ENCODE results near the gene ITGB3.
"Not testable (repeated sequence)": the region's sequence is repeated elsewhere in the genome, so short reads cannot be mapped to it uniquely, and the experiment has no call there.

Gene ITGB3

DNA sequence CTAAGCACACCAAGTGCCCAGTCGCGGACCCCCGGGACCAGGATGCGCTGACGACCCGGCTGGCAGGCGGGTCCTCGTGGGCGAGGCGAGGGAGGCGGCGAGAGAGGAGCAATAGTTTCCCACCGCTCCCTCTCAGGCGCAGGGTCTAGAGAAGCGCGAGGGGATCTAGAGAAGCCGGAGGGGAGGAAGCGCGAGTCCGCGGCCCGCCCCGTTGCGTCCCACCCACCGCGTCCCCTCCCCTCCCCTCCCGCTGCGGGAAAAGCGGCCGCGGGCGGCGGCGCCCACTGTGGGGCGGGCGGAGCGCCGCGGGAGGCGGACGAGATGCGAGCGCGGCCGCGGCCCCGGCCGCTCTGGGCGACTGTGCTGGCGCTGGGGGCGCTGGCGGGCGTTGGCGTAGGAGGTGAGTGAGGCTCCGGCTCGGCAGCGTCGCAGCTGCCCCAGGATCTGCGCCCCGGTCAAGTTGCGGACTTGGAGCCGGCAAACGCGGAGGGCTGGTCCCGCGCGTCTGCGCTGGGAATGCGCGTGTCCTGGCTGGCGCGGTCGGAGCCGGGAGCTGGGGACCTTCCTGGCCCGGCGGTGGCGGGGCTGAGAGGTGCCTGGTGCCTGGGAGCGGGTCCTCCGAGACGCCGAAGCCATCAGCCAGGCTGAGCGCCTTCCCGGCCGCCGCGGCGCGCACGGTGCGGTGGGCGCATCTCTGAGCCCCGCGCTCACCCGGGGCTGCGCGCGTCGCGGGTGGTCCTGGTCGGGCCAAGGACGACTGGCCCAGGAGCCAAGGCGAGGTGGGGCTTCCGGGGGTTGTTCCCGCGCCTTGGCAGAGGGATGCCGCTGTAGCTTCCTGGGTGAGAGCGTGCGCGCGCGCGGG is at the start of gene ITGB3:
Gene ITGB3 (plus strand): TSS at position 287 of the 862 bp plus-strand sequence. CDS start 35 bp downstream, at position 322.
- peak; percentile 68 for DNase-seq (ENCODE audit: low read depth)

DNA sequence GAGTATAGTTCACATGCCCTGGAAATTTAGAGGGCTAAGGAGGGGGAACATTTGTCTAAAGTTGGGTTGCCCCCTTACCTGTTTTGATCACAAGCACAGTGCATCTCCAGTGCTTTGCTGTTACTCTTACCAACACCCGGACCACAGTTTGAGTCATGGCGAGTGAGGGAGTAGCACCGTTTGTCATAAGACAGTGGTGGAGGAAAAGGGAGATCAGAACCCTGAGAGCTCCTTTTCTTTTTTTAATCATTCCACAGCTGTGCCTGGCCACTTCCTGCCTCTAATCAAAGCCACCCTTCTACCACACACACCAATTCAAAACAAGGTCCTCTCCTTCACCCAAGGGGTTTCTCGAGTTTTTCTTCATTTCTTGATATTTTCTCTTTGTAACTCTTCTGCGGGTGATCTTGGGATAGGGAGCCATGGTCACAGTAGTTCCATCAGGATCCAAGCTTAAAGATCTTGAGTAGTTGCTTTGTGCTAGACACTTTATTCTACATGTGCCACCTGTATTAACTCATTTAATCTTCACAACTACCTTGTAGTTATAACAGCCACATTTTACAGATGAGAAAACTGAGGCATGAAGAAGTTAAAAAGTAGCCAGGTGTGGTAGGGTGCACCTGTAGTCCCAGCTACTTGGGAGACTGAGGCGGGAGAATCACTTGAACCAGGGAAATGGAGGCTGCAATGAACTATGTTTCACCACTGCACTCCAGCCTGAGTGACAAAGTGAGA is 49.5 kb upstream of the ITGB3 start:
- peak; percentile 48 for DNase-seq (ENCODE audit: low read depth)

DNA sequence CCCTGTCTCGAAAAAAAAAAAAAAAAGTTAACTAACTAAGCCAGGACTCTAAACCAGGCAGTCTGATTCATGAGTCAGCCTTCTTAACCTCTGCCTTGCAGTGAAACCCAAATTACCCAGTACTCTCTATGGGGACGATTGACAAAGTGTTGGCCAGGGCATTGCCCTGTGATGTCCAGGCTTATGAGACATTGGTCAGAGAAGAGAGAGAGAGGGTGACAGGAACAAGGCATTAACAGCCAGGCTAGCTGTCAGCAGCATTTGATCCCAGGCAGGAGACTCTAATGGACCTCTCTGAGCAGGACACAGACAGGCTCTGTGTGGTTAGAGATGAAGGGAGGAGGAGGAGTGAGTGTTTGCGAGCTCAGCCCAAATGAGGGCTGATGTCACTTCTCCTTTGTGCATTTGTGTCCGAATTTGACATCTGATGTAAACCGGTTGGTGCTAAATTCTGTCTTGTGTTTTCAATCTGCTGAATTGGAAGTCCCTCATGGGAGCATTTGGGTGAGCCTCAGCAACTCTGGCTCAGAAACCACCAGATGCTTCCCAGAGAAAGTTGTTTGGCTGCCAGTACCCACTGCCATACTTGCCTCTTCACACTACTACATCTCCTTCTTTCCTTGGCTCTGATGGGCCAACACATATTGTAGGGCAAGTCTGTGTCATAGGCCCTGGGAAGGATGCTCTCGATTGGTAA is 48.8 kb upstream of the ITGB3 start:
- peak; percentile 17 for DNase-seq (ENCODE audit: low read depth)

DNA sequence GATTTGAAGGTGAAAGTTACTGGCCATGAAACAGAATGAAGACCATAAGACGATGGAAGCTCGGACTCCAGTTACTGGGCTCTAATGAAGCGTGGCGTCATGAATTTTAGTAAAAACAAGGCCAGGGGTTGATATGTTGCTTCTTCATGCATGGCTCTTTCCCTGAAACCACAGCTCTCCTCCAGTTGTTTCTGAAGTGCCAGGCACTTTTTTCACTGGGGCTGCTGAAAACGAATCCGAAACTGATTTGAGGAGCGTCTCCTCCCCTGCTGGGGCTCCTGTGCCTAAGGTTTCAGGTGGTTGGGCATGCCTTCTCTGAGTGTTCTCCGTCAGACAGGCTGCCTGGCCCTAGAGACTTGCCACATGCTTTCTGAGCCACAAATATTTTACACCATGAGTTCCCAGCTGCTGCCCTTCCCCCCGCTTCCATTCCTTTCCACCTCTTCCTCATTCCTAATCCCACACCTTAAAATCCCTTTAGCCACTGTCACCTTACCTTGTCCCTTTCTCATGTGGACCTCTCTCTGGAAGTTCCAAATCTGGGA is 48.1 kb upstream of the ITGB3 start:
- DNase-seq (ENCODE audit: low read depth): peak; percentile 76

DNA sequence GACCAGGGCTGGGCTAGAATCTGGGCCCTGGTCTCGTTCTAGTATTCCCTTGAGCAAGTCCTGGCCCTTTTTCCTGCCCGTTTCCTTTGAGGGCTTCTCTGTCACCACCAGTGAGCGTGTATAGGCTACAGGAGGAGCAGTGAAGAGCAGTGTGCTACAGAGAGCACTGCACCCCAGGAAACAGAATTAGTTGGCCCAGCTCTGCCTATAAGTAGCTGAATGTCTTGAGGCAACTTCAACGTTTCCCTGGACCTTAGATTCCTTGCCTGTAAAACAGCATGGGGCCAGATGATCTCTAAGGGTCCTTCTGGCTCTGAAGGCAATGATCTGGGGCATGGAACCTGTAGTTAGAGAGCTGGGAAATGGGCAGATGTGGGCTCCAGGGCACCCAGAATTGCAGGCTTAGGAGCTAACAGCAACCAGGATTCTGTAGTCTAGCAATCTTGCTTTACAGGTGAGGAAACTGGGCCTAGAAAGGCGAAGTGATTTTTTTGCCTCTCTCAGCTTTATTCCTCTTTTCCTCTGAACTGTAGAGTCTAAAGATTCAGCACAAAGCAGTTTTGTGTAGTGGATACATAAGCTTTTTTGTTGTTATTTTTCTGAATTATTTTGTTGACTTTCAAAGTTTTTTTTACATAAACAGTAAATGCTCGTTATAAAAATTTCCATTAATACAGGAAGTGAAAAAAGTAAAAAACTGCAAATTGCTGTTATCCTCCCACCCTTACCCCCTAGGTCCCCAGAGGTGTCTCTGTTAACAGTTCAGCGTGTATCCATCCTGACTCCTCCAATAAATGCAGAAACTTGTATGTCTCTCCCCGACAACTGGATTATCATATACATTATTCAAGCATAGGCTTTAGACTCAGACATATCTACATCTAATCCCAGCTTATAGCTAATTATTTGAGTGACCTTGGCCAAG is 46.2 kb upstream of the ITGB3 start:
- no peak for DNase-seq (ENCODE audit: low read depth)

DNA sequence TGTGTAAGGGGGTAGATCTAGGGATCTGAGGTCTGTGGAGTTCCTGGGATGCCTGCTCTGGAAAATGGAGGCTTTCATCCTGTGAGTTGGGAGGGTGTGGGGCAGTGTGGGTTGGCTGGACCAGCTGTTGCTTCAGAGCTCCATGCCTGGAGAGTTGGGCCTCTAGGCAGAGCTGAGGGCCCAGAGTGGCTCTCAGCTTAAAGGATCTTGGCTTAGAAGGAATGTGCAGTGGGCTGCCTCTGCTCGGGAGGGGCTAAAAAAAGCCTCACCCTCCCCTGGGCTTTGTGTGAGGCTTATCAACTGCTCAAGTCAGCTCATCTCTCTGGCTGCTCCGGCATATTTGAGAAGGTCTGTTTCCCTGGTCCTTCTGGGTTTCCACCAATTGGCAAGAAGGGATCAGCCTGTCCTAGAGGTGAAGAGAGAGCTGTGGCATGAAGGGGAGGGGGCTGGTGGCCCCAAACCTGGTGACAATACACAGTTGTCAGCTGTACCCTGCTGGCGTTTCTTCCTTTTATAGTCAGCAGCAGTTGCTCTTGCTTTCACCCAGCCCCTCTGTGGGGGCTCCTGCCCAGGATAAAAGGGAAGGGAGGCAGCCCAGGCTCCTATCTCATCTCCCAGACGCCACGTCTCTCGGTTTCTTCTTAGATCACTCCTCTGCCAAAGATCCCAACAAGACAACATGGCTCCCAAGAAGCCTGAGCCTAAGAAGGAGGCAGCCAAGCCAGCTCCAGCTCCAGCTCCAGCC is 44.7 kb upstream of the ITGB3 start, which contains the start of gene MYL4:
Gene MYL4 (plus strand): TSS at position 605 of the 745 bp plus-strand sequence. CDS start 75 bp downstream, at position 680.
- peak; percentile 12 for DNase-seq (ENCODE audit: low read depth)

DNA sequence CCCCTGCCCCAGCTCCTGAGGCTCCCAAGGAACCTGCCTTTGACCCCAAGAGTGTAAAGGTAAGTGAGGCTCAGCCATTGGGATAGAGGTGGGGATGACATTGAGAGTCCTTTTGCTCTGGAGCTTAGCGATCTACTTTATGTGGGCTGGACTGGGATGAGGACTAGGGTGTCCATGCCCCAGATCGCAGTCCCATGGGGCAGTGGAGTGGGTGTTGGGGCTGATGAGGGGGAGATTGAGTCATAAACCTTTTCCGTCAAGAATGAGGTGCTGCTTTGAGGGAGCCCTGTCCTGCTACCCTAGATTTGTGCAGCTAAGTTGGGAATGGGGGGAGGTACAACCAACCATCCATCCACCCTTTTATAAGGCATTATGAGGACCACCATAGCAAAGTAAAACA is 44.1 kb upstream of the ITGB3 start:
- no peak for DNase-seq (ENCODE audit: low read depth)

DNA sequence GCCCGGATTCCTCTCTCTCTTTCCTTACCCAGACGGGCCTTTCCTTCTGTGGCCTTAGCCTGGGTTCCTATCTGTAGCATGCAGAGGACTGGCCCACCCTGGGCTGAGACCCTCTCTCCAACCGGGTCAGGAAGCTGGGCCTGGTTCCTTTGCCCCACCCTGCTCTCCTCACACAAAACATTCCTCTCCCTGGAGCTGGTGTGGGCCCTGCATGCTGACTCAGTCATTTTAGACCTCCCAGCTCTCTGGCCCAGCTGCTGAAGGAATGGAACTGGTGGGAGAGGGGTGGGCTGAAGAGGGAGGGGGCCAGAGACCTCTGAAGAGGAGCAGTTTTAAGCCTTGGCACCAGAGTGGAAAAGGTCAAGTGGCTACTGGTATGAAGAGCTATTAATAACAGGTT is 43.5 kb upstream of the ITGB3 start:
- no peak for DNase-seq (ENCODE audit: low read depth)

DNA sequence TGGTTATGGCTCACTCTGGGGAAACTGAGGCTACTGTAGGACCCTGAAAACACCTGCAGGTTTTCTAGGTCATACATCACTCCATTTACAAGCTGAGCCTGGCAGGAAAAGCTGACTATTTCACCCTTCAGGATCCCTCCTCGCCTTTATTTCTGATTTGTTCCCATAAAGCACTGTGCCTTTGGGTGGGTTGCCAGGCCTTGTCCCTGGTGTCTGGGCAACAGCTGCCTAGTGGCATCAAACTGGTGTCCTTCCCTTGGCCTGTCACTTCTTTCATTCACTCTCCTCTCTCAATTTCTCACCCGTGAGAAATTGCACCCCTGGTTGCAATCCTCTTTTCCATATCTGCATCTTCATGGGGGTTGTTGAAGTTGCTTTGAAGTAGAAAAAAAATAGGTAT is 42.8 kb upstream of the ITGB3 start:
- no peak for DNase-seq (ENCODE audit: low read depth)

DNA sequence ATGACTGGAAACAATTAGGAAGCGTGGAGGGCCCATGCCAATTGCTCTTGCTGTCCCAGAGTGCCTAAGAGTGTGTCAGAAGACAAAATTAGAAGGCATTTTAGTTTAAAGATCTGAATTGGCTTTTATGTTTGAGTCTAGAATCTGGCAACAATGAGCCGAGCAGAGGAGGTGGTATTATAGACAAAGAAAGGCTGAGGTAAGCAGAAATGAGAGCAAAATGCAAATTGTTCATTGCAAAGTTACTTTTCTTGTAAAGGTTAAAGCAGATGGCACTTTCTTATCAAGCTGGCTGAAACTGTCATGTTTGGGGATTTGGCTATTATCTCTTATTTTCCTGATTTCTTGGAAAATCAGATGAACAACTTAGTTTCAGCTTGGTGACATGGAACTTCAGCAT is 41.2 kb upstream of the ITGB3 start:
- DNase-seq (ENCODE audit: low read depth): no peak

DNA sequence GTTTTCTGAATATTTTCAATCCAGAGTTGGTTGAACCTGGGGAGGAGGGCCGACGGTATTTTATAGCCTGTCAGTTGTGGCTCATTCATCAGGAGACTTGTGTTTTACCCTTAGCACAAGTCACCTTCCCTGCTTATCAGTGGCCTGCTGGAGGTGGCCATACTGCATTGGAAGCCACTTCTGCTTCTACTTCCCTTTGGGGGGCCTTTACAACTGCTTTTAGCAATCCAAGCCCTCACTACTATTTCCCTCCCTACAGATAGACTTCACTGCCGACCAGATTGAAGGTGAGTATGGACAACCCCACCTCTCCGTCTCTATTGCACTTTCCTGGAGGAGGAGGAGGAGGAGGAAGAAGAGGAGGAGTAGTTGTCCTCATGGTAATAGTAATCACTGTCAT is 40.1 kb upstream of the ITGB3 start:
- DNase-seq (ENCODE audit: low read depth): no peak

DNA sequence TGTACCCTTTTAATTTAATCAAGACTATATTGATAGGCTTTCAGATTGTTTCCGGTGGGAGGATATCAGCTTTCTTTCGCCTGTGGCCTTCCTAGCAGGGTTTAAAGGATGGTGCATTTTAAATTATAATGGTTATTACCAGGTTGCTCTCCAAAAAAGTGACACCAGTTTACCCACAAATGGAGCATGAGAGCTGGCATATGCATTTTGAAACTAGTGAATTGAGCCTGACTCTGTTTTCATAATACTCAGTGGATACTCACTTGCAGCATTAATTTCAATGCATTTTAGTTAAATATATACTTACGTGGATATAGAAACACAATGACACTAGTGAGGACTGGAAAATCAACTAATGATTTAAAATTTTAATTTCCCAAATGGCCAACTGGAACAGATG is 38.7 kb upstream of the ITGB3 start:
- DNase-seq (ENCODE audit: low read depth): no peak

DNA sequence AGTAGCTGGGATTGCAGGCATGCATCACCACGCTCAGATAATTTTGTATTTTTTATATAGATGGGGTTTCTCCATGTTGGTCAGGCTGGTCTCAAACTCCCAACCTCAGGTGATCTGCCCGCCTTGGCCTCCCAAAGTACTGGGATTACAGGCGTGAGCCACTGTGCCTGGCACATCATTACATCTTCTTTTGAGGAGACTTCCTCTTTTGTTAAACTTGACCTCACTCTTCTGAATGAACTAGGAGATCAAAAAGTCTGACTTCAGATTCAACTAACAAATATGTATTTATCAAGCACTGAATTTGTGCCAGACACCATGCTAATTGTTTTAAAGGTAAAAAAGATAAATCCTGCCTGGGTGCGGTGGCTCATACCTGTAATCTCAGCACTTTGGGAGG is 36.8 kb upstream of the ITGB3 start:
- DNase-seq (ENCODE audit: low read depth): not testable (repeated sequence)

DNA sequence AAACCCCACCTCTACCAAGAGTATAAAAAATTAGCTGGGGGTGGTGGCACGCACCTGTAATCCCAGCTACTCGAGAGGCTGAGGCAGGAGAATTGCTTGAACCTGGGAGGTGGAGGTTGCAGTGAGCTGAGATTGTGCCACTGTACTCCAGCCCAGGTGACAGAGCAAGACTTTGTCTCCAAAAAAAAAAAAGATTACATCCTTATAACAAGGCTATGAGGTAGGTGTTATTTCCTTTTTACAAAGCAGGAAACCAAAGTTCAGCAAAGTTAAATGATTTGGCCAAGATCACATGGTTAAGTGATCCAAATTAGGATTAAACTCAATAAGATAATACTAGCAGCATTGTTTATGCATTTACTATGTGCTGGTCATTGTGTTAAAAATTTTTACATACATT is 36.3 kb upstream of the ITGB3 start:
- not testable (repeated sequence) for DNase-seq (ENCODE audit: low read depth)

DNA sequence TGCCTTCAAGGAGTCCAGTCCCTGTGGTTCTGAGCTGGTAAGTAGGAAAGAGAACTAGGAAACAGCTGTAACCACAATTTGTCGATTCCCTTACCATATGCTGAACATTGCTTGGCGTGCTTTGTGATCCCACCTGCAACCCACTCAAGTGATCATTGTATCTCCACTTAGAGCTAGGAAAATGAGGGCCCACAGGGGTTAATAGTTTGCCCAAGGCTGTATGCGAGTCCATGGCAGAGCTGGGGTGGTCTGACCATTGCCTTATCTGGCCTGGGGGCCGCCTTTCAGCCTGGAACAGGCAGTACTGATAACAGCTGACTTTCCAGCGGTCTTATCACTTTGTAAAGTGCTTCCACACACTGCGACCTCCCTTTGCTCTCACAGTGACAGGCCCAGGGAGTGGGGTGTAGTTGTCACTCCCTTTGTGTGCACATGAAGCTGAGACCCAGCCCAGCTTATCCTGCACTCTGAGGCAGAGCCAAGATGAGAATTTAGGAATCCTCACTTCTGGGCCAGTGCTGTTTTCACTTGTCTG is 34.7 kb upstream of the ITGB3 start:
- no peak for DNase-seq (ENCODE audit: low read depth)

DNA sequence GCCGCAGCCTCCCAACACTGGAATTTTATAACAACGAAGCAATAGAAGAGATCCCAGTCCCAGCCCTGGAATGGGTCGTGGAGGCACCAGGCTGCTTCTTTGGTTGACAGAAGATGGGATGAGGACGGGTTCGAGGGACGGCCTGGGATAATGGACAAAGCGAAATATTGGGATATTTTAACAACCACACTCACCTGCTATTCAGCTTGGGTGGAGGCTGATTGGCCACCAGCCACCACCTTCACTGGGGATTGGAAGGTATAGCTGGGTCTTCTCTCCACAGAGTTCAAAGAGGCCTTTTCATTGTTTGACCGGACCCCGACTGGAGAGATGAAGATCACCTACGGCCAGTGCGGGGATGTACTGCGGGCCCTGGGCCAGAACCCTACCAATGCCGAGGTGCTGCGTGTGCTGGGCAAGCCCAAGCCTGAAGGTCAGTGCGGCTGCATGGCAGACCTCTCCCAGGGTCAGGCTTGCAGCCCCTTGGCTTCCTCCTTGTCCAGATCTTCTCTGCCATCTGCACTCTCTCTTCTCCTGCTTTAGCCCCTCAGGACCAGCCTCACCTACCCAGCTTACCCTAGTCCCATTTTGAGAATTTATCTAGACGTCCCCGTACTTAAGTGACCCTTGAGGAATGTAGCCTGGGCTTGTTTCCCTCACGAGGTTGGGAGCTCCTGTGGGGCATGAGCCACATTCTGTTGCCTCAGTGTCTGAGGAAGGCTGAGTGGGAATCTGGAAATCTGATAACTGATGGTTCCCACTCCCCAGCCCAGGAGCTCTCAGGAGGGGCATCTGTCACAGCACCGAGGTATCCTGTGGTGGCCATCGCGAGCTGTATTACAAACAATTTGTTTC is 33.8 kb upstream of the ITGB3 start:
- DNase-seq (ENCODE audit: low read depth): no peak

DNA sequence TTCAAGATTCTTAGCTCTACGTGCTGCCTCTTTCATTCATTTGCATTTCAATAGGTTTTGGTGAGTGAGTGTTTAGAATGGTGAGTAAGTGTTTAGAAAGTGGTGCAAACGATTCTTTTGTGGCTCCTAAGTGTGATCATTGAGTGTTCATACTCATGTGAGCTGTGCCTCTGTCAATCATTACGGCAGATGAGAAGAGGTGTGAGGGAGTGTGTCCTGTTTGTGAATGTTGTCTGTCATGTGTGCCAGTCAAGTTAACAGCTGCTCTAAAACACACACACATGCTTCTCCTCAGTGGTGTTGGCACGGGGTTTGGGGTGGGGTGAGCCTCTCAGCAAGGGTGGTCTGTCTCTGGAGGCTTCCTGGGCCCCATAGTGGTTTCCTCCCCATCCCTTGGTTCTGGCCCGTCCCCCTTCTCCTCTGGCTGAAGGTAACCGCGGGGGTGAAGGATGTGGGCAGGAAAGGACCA is 33.1 kb upstream of the ITGB3 start:
- DNase-seq (ENCODE audit: low read depth): no peak

DNA sequence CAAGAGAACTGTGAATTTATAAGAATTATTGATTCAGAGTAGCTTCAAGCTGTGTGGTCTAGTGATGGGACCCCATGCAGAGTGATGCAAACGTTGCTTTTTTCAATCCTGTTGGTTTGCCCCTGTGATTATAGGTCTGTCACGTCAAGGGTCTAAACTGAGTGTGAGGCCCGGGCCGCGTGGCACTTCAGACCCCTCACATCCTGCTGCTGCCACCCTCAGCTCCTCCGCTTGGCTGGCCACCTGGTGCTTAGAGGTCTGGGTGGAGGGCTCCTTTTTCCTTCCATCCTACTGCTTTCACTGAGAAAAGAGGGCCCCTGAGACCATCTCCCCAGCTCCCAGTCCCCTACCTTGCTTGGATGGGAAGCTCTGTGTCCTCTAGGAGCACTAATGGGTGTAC is 32.5 kb upstream of the ITGB3 start:
- no peak for DNase-seq (ENCODE audit: low read depth)

DNA sequence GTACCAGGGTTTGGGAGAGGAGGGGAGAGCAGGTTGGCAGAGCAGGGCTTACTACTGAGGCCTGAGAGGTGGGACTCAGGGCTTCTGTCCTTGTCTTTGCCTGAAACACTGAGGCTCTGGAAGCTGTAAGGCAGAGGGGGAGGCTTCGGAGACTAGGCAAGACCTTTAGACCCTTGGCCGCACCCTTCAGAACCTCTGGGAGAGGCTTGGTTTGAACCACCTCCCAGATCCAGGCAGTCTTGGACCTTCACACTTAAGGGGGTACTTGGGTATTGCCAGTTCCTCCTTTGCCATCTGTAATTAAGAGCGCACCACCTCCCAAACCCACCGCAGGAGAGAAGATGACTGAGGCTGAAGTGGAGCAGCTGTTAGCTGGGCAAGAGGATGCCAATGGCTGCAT is 31.6 kb upstream of the ITGB3 start:
- no peak for DNase-seq (ENCODE audit: low read depth)

All from amniotic epithelial cell (primary cell).